Karpas-422 (cell line): ENCODE measurements around the gene PLEKHG3. TPM values are rescaled to one million over a fixed set of nuclear protein-coding genes. Genes with fewer than 3 reads are reported as not detected.
"Not testable (repeated sequence)": the region's sequence is repeated elsewhere in the genome, so short reads cannot be mapped to it uniquely, and the experiment has no call there.

Experiments
- DNase-seq: peaks from one replicate; pipeline ENCODE4 v3.0.0-alpha.2; 2015
- H2AFZ ChIP-seq: fragments of 200-600 bp; sonication (generic); 2 replicates; pipeline ENCODE4 v1.6.1; 2014; ENCODE audit warnings: antibody characterized with exemption, low read length, mixed read lengths
- H3K27ac ChIP-seq: fragments of 200-600 bp; sonication (generic); 2 replicates; pipeline ENCODE4 v1.5.1; 2014; ENCODE audit warnings: mild to moderate bottlenecking, low read length, moderate library complexity
- H3K27me3 ChIP-seq: fragments of 200-600 bp; sonication (generic); 2 replicates; pipeline ENCODE4 v1.6.1; 2014; ENCODE audit warnings: low read length, mixed read lengths
- H3K36me3 ChIP-seq: fragments of 200-600 bp; sonication (generic); 2 replicates; pipeline ENCODE4 v1.6.1; 2014; ENCODE audit warnings: low read length, mixed read lengths; ENCODE audit not compliant: insufficient read depth
- H3K4me1 ChIP-seq: fragments of 200-600 bp; sonication (generic); 2 replicates; pipeline ENCODE4 v1.6.1; 2014; ENCODE audit warnings: mild to moderate bottlenecking, low read length, mixed read lengths
- H3K4me2 ChIP-seq: fragments of 200-600 bp; sonication (generic); 2 replicates; pipeline ENCODE4 v1.6.1; 2014; ENCODE audit warnings: low read length, low read depth, mild to moderate bottlenecking; ENCODE audit not compliant: poor library complexity, severe bottlenecking
- H3K4me3 ChIP-seq: fragments of 200-600 bp; sonication (generic); 2 replicates; pipeline ENCODE4 v1.5.1; 2014; ENCODE audit warnings: mild to moderate bottlenecking, antibody characterized with exemption, low read length, mixed read lengths
- H3K79me2 ChIP-seq: fragments of 200-600 bp; sonication (generic); 2 replicates; pipeline ENCODE4 v1.6.1; 2014; ENCODE audit warnings: mild to moderate bottlenecking, low read length, mixed read lengths
- H3K9ac ChIP-seq: fragments of 200-600 bp; sonication (generic); 2 replicates; pipeline ENCODE4 v1.6.0; 2014; ENCODE audit warnings: low read length
- H3K9me2 ChIP-seq: fragments of 200-600 bp; sonication (generic), shearing (Covaris generic); replicated peaks from 2 replicates; pipeline ENCODE4 v1.6.0; 2014; ENCODE audit warnings: mild to moderate bottlenecking, low read length, moderate library complexity; ENCODE audit not compliant: insufficient read depth
- H3K9me3 ChIP-seq: fragments of 300-700, 200-600 bp; sonication (generic); 2 replicates; pipeline ENCODE4 v1.6.1; 2014; ENCODE audit warnings: low read length, mixed read lengths
- H4K20me1 ChIP-seq: fragments of 200-600 bp; sonication (generic); 2 replicates; pipeline ENCODE4 v1.6.1; 2014; ENCODE audit warnings: mild to moderate bottlenecking, antibody characterized with exemption, low read length, low read depth; ENCODE audit not compliant: insufficient read depth
- total RNA-seq: library from RNA; depleted of rRNA; stranded (reverse); fragments of >200 nt; shearing (Covaris generic); gene quantifications from 2 replicates; pipeline ENCODE4 v1.2.3, GENCODE V29; 2014; ENCODE audit warnings: low replicate concordance; rRNA removed

PLEKHG3 gene
- total RNA-seq: not detected in 2 replicates

DNA sequence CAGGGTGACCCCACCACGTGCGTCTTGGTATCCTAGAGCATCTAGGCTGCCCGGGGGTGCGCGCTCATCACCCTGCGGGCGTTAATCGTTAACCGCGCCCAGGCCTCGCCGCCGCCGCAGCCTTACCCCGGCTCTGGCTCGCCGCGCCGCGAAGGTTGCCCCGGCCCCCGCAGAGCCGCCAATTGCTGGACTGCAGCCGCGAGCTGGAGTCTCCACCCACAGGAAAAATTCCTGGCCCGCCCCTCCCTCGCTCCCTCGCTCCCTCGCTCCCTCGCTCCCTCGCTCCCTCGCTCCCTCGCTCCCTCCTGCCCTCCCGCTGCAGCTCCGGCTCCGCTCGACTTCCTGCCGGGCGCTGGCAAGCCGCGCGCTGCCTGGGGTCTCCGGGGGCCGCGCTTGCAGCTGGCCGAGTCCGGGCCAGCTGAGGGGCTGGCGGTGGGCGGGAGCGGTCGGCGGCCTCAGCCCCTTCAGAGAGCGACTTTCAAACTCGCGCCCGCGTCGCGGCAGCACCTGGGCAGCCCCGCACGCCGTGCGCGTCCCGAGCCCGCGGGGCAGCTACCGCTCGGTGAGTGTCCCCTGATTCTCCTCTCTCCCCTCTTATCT lies at the start of gene PLEKHG3:
TSS of gene PLEKHG3 (plus strand) at position 282 of the 600 bp plus-strand sequence. CDS start 23,208 bp downstream, outside the sequence.
- no peak for DNase-seq

DNA sequence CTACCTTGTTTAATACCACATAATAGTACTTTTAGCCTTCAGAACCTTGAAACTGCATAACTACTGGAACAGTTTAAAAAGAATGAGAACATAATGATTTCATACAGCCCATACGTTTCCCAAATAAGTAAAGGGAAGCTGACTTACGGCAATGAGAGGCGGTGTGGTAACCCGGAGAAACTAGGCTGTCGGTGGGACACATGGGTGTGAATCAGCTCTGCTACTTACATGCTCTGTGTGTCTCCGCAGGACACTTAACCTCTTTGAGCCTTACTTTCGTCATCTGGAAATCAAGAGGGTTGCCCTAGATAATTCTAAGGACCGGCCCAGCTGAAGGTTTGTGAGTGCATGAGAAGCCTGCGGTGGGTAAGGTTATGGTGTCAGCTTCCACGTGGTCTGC lies 49.3 kb upstream of the PLEKHG3 start:
- H3K4me2 ChIP-seq: no peak overlapping the region
- H2AFZ ChIP-seq: no peak overlapping the region
- DNase-seq: no peak
- no peaks in the 10 kb centered on the region for H3K27me3 ChIP-seq
- H3K4me1 ChIP-seq: no peaks in the 10 kb centered on the region
- no peaks in the 10 kb centered on the region for H3K36me3 ChIP-seq
- no peak overlapping the region for H3K4me3 ChIP-seq
- no peaks in the 10 kb centered on the region for H3K9me3 ChIP-seq
- no peaks in the 10 kb centered on the region for H3K79me2 ChIP-seq
- no peaks in the 10 kb centered on the region for H4K20me1 ChIP-seq
- H3K9ac ChIP-seq: no peak overlapping the region
- no peaks in the 10 kb centered on the region for H3K9me2 ChIP-seq
- H3K27ac ChIP-seq: no peak overlapping the region

More for the DNA sequence above, at the start of gene PLEKHG3:
- no peaks in the 10 kb centered on the region for H3K27me3 ChIP-seq
- no peaks in the 10 kb centered on the region for H3K9me3 ChIP-seq
- no peak within 1 kb of the TSS for H3K4me3 ChIP-seq
- no peaks in the 10 kb centered on the region for H3K79me2 ChIP-seq
- H3K9me2 ChIP-seq: no peaks in the 10 kb centered on the region
- no peak within 1 kb of the TSS for H2AFZ ChIP-seq
- H3K36me3 ChIP-seq: no peaks in the 10 kb centered on the region
- no peak within 1 kb of the TSS for H3K9ac ChIP-seq
- no peak within 1 kb of the TSS for H3K27ac ChIP-seq
- no peaks in the 10 kb centered on the region for H4K20me1 ChIP-seq
- H3K4me2 ChIP-seq: no peak within 1 kb of the TSS
- H3K4me1 ChIP-seq: no peaks in the 10 kb centered on the region

DNA sequence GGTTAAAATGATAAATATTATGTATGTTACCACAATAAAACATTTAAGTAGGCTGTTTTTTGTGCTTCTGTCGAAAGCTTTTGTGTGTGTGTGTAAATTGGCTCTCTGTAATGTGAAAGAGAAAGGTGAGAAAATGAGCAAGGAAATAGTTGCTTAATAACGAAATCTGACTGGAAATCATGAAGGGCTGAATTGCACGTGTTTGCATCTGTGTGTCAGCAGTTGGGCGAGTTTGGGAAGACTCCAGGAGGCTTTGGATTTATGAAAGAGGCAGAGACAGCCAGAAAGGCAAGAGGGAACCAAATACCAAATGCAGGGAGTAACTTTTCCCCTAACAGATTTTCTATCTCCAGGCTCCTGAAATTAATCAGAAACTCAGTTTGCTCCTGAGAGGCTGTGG lies 47.2 kb upstream of the PLEKHG3 start:
- no peak overlapping the region for H3K4me2 ChIP-seq
- H3K4me3 ChIP-seq: no peak overlapping the region

DNA sequence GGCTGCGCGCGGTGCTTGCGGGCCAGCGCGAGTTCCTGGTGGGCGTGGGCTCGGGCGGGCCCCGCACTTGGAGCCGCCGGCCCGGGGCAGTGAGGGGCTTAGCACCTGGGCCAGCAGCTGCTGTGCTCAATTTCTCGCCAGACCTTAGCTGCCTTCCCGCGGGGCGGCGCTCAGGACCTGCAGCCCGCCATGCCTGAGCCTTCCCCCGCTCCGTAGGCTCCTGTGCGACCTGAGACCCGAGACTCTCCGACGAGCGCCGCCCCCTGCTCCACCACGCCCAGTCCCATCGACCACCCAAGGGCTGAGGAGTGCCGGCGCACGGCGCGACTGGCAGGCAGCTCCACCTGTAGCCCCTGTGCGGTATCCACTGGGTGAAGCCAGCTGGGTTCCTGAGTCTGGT lies 46.0 kb upstream of the PLEKHG3 start:
- Histone ChIP-seq H3K27ac (no peak overlapping the region), H3K4me1 (no peaks in the 10 kb centered on the region), H3K4me3 (no peak overlapping the region), H3K27me3 (no peaks in the 10 kb centered on the region), H3K4me2 (no peak overlapping the region), H3K36me3 (no peaks in the 10 kb centered on the region), H2AFZ (no peak overlapping the region), H3K9me3 (no peaks in the 10 kb centered on the region), H4K20me1 (no peaks in the 10 kb centered on the region), H3K9me2 (no peaks in the 10 kb centered on the region), H3K79me2 (no peaks in the 10 kb centered on the region), H3K9ac (no peak overlapping the region)
- DNase-seq: no peak

More for the DNA sequence above, 47.2 kb upstream of the PLEKHG3 start:
- H3K9me3 ChIP-seq: no peaks in the 10 kb centered on the region
- DNase-seq: no peak
- H3K79me2 ChIP-seq: no peaks in the 10 kb centered on the region
- H3K27me3 ChIP-seq: no peaks in the 10 kb centered on the region
- no peaks in the 10 kb centered on the region for H3K9me2 ChIP-seq
- no peaks in the 10 kb centered on the region for H4K20me1 ChIP-seq
- no peak overlapping the region for H3K27ac ChIP-seq
- no peak overlapping the region for H2AFZ ChIP-seq
- no peak overlapping the region for H3K9ac ChIP-seq
- H3K36me3 ChIP-seq: no peaks in the 10 kb centered on the region
- H3K4me1 ChIP-seq: no peaks in the 10 kb centered on the region

DNA sequence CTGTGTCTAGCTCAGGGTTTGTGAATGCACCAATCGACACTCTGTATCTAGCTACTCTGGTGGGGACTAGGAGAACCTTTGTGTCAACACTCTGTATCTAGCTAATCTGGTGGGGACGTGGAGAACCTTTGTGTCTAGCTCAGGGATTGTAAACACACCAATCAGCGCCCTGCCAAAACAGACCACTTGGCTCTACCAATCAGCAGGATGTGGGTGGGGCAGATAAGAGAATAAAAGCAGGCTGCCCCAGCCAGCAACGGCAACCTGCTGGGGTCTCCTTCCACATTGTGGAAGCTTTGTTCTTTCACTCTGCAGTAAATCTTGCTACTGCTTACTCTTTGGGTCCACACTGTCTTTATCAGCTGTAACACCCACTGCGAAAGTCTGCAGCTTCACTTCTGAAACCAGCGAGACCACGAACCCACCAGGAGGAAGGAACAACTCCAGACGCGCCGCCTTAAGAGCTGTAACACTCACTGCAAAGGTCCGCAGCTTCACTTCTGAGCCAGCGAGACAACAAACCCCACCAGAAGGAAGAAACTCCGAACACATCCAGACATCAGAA lies 45.4 kb upstream of the PLEKHG3 start:
- not testable (repeated sequence) for H3K4me2 ChIP-seq, H3K79me2 ChIP-seq, H3K4me1 ChIP-seq, H3K36me3 ChIP-seq, H2AFZ ChIP-seq, H4K20me1 ChIP-seq, DNase-seq, H3K27ac ChIP-seq, H3K4me3 ChIP-seq, H3K9me2 ChIP-seq, H3K9me3 ChIP-seq, H3K9ac ChIP-seq, H3K27me3 ChIP-seq

DNA sequence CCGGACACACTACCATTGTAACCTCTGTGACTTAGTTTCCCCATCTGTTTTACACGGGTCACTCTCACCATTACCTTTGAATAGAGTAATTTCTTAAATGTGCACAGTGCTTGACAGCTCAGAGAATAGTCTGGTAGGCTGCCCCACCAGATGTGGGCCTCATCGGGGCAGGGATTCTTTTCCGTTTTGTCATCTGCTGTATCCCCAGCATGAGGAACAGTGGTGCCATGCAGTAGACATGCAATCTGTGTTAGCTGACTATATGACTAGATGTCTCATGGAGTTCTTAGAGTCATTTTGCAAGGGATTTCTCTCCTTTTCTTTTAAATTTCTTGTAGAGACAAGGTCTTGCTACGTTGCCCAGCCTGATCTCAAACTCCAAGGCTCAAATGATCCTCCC lies 44.9 kb upstream of the PLEKHG3 start:
- no peaks in the 10 kb centered on the region for H4K20me1 ChIP-seq
- no peaks in the 10 kb centered on the region for H3K9me2 ChIP-seq
- H3K27me3 ChIP-seq: no peaks in the 10 kb centered on the region
- DNase-seq: no peak
- H3K4me1 ChIP-seq: no peaks in the 10 kb centered on the region
- H3K79me2 ChIP-seq: no peaks in the 10 kb centered on the region
- H2AFZ ChIP-seq: no peak overlapping the region
- no peak overlapping the region for H3K27ac ChIP-seq
- no peak overlapping the region for H3K4me3 ChIP-seq
- H3K9me3 ChIP-seq: no peaks in the 10 kb centered on the region
- no peak overlapping the region for H3K9ac ChIP-seq
- H3K4me2 ChIP-seq: no peak overlapping the region
- no peaks in the 10 kb centered on the region for H3K36me3 ChIP-seq

DNA sequence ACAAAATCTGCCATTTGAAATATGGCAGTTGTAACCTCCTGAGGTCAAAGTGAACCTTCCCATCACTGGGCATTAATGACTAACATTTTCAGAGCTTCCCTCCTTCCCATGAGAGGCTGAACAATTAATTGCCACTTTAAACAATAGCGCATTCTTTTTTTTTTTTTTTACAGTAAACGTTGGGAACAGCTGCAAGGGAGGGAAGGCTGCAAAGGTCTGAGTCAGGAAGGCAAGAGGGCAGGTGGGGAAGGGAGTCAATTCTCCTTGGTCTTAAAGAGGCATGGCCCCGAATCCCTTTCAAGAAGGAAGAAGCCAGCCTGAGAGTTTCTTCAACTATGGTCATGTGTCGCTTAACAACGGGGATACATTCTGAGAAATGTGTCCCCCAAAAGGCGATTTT lies 41.0 kb upstream of the PLEKHG3 start:
- Histone ChIP-seq H3K9ac (no peak overlapping the region), H3K79me2 (no peaks in the 10 kb centered on the region)

DNA sequence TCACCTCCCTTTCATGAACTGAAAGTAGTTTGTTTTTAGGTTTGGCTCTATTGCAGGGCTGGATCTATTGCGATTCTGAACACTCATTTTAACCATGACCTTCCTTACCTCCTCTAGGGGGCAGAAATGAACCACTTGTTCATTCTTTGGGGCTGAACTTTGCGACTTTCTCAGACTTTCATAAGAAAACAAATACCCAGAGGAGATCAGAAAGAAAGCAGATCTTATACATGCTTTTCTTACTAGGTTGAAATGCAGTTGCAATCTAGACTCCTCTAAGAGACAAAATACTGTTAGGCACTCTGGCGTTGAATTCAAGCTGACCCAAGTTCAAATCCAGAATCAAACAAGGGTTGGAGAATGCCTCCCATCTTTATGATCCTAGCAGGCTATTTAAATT lies 32.6 kb upstream of the PLEKHG3 start:
- Histone ChIP-seq H3K27ac (no peak overlapping the region), H3K36me3 (no peaks in the 10 kb centered on the region), H3K79me2 (no peaks in the 10 kb centered on the region), H3K4me1 (no peaks in the 10 kb centered on the region), H3K4me3 (no peak overlapping the region), H3K4me2 (no peak overlapping the region), H3K9me3 (no peaks in the 10 kb centered on the region), H3K27me3 (no peaks in the 10 kb centered on the region), H3K9me2 (no peaks in the 10 kb centered on the region), H2AFZ (no peak overlapping the region), H3K9ac (no peak overlapping the region), H4K20me1 (no peaks in the 10 kb centered on the region; the same call in 1 of the 2 replicates)
- DNase-seq: peak; percentile 83

More for the DNA sequence above, 41.0 kb upstream of the PLEKHG3 start:
- Histone ChIP-seq H4K20me1 (no peaks in the 10 kb centered on the region), H3K4me1 (no peaks in the 10 kb centered on the region), H3K27me3 (no peaks in the 10 kb centered on the region), H2AFZ (no peak overlapping the region), H3K4me3 (no peak overlapping the region), H3K9me2 (no peaks in the 10 kb centered on the region), H3K9me3 (no peaks in the 10 kb centered on the region), H3K36me3 (no peaks in the 10 kb centered on the region), H3K27ac (no peak overlapping the region), H3K4me2 (no peak overlapping the region)
- no peak for DNase-seq
